Activated effector memory CD4-positive, alpha-beta T cell treated with anti-CD3 and anti-CD28 coated beads, Interleukin-2, amount 50 U/mL, for 16 hours (primary cell): ENCODE data around the gene KLF15.
A peak's percentile ranks its signal among the peaks of the same experiment; 100 is the strongest.

ENCODE experiments used
- DNase-seq: peaks from one replicate; pipeline ENCODE4 v3.0.0-alpha.2; 2020

The KLF15 gene

DNA sequence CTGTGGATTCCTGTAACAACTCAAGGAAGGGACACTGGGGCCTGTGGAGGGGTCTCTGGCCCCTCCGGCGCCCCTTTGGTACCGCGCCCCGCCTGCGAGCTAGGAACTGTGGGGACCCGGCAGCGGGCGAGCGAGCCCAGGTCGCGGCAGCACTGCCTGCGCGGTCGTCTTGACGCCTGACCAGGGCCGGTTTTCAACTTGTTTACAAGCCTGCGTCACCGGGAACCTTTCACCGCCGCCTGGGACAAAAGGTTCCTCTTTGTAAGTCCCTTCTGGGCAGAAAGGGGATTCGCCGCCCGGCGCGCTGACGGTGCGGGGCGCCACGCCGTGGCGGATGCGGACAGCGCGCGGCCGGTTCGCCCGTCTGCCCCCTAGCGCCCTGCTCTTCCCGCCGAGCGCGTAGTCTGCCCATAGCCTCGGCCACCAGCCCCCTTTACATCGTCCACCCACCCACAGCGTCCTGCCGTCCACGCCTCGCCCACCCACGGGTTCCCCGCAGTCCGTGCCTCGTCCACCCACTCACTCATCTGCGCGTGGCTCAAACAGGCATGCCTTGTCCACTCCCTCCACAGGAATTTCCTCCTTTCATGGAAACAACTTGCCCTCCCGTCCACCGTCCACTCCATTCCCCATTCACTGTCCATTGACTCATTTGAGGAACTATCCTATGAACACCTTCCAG is 32.0 kb upstream of the KLF15 start:
- DNase-seq = peak; percentile 65

DNA sequence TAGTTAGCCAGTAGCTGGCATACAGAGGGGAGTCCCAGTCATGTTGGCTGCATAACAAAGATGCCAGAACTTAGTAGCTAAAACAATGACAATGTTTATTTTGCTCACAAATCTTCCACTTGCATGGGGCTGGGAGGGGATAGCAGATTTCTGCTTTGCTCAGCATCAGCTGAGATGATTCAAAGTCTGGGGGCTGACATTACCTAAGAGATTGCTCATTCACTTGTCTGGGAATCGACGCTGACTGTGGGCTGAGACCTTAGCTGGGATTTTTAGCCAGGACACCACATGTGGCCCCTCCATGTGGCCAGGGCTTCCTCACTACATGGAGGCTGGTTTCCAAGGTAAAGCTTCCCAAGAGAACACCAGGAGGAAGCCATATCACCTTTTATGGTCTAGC is 24.8 kb upstream of the KLF15 start:
- DNase-seq = no peak

DNA sequence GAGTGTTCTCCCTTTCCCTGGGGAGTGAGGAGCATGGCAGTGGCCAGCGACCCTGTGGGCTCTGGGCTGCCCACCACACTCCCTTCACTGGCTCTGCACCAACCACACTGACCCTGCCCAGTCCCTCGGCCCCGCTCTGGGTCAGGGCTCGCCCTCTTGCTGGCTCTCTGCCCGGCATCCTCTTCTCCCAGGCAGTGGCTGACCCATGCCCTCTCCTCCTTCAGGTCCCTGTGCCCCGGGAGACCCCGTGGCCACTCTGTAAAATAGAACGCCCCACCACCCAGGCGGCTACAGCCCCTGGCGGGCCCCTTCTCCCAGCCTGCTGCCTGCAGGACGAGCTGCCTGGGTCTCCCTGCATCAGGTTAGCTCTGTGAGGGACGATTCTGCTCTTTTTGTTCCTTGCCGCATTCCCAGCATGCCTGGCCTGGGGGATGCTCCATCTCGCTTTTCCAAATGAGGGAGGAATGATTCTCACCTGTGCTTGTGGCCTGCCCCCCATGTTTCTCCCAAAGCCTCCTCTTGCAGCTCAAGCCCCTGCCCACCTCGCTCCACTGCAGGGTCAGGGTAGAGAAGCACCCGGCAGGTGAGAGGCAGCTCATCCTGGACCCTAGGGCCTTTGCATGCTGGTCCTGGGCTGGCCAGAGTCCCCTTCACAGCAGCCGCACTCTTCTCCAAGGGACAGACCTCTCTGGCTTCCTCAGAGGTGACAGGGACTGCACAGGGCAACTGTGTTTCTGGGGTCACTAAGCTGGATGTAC is 23.0 kb upstream of the KLF15 start:
- peak; percentile 47 for DNase-seq

DNA sequence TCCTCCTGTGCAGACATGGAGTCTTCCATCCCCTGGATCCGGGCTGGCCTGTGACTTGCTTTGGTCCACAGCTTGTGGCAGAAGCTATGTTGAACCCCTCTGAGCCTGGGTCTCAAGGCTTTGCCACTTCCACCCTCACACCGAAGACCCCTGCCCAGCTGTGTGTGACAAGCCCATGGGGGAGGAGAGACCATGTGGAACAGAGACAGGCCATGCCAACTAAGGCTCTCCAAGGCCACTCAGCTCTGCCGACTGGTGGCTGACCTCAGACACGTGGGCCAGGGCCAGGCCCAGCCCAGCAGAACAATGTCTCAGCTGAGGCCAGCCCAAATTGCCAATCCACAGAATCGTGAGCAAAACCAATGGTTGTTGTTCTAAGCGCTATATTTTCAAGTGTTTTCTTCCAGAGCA is 21.1 kb upstream of the KLF15 start:
- DNase-seq = peak; percentile 51

GRCh38 chr3:126377211-126377610 is 20.0 kb upstream of the KLF15 start:
- DNase-seq = no peak

GRCh38 chr3:126376444-126376843 is 19.2 kb upstream of the KLF15 start:
- DNase-seq = peak; percentile 24

GRCh38 chr3:126375835-126376331 is 18.7 kb upstream of the KLF15 start:
- DNase-seq = peak; percentile 50

DNA sequence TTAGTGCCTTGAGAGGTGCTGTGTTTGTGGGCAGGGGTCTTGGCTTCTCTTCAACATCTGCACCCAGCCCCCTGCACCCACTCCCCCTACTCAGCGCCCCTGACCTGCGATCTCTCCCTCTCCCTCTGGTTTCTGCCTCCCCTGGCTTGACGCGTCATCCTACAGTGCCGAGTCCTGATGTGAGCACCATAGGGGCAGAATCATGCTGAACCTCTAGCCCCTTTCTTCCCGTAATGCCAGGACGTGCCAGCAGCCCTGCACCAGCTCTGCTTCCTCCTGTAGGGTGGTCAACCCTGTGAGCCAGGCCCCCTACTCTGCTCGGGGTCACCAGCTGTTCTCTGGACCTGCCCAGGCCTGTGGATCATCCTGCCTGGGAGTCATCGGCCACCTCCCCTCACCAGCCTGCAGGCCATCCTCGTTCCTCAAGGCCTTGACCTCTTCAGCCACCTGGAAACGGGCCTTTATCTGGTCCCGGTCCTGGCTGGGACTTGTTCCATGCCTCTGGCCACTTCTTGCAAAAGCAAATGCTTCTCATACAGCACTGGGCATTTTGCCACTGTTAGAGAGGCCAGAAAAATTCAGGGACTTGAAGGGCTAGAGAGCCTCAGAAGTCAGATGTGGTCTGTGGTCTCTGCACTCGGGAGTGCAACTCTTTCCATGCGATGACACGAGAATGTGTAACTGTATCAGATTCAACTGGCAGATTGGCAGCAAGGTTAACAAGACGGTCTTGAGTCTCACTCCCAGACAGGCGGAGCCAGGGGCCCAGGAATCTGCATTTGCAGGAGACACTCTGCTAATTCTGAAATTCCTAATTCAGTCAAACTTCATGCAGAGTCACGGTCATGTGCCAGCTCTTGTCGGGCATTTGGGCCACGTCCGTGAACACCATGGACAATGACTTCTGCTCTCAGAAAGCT is 16.7 kb upstream of the KLF15 start:
- DNase-seq = peak; percentile 46

GRCh38 chr3:126373146-126373613 is 16.0 kb upstream of the KLF15 start:
- DNase-seq = peak; percentile 33

DNA sequence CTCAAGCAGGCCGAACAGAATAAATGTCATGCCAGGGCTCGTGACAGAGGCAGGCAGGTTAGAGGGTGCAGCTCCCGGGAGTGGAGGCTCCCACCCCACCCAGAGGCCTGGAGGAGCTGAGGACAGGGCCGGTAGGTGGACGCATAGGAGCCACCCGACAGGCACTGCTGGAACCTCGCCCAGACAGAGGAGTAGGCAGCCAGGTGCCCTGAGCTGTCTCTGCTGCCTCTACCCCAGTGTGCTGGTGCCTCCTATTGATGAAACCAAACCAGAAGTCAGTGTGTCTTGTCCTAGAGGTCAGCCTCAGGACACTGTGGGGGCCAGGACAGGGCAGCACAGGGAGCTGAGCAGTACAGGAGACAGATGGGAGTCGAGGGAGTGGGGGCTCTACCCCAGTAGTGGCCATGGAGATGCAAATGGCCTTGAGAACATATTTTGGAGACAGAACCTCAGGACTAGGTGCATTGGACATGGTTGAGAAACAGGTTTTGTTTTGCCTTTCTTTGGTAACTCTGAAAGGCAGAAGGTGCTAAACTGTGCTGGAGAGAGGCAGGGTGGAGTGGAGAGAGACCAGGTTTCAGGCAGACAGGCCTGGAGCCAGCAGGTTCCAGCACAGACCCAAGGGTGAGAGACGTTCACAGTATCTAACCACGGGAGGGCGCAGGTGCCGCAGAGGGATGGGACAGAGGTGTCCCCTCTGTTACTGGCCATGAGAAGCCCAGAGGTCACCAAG is 15.4 kb upstream of the KLF15 start:
- DNase-seq = peak; percentile 27

- peak; percentile 54 for DNase-seq
These were observed 14.0 kb upstream of the KLF15 start for GRCh38 chr3:126371096-126371705.

- DNase-seq = peak; percentile 12
These were observed 13.4 kb upstream of the KLF15 start for GRCh38 chr3:126370606-126371005.

DNA sequence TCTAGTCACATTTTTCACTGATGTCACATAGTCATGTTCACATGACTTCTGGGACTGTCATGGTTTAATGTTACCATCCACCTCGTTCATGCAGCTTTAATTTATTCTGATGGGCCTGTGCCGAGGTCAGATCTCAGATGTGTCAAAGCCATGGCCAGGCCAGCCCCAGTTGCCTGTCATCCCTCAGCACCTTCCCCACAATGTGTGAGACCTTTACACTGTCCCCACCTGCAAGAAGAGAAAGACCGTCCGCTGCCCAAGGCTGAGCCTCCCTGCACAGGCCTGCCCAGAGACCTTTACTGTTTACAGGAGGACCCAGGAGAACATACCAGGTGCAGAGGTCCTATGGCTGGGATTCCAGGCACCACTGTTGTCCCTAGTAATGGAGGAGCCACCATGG is 12.8 kb upstream of the KLF15 start:
- peak; percentile 24 for DNase-seq

- peak; percentile 4 for DNase-seq
These were observed 12.3 kb upstream of the KLF15 start for GRCh38 chr3:126369490-126369889.

DNA sequence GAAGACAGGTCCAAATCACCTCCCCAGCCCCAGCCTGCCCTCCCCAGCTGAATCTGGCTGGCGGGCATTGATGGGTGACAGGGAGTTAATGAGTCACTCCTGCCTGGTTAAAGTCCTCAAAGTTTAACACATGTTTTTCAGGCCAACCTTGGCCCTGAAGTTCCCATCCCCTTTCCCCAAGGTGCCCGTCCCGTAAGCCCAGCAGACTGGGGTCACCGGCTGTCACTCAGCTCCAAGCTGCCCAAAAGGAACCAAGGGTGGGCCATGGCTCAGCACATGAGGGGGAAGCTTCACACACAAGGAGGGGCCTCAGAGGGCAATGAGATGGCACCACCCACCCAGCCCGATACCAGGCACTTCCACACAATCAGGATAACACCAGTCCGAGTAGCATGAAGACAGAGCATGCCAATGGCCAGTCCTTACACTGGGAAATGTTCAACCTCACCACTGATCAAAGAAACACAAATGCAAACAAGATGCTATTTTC is 10.2 kb upstream of the KLF15 start:
- DNase-seq = peak; percentile 46

GRCh38 chr3:126365351-126366277 is 8.4 kb upstream of the KLF15 start:
- DNase-seq = peak; percentile 17

DNA sequence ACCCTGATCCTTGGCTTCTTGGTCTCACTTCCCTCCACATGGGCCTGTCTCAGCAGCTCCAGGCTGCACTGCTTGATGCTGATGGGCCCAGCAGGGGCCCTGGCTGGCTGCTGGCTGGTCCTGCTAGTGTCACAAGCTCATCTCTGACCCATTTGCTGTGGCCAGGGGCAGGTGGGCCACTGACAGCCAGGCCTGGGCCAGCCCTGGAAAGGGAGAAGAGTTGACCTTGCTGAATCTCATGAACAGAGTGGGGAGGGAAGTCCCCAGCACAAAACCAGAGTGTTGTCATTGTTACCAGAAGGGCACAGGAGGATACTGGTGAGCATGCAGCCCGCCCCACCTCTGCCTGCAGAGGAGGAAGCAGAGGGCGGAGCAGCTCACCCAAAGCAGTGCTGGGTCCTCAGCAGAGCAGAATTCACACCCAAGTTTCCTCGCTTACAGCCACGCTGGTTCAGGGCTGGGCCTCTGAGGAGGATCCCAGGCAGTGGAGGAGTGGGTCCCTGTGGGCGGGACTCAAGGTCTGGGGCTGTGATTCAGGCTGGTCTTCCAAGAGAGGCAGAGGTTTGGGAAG is 7.6 kb upstream of the KLF15 start:
- peak; percentile 33 for DNase-seq

- peak; percentile 31 for DNase-seq
These were observed 7.0 kb upstream of the KLF15 start for GRCh38 chr3:126364130-126364695.

- peak; percentile 41 for DNase-seq
These were observed 4.0 kb upstream of the KLF15 start for GRCh38 chr3:126361211-126361610.

- no peak for DNase-seq
These were observed 3.5 kb upstream of the KLF15 start for GRCh38 chr3:126360714-126361060.
